Measurements from ENCODE around the gene C2CD2L. TPM values are rescaled to one million over a fixed set of nuclear protein-coding genes. Genes with fewer than 3 reads are reported as not detected.

C2CD2L gene
- total and polyA plus RNA-seq, 7 donors = 5.3 to 22.6 (median 6.0) TPM

DNA sequence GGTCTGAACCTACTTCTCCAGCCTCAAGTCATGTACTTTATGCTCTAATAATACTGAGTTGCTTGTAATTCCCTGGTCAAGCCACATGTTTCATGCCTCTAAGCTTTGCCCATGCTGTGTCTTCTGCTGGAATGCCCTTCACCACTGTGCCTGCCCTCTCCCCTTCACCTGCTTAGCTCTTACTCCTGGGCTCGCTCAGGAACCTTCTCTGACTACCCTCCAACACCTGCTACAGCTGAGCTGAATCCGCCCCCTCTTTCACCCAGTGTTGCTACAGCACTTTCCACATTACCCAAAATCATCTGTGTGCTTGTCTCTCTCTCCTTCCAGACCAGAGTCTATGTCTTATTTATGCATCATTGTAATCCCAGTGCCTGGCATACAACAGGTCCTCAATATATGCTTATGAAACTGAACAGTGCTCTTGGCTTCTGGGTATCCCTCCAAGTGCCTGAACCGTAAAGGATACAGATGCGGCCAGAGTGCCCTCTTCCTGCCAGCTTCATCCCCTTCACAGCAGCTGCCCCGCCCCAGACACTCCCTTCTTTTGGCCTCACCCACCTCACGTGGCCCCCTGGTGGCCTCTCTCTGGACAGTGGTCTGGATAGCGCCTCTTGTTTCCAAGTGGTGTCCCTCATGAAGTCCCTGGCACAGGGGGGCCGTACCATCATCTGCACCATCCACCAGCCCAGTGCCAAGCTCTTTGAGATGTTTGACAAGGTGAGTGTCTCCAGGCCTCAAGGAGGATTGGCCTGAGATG is 48.8 kb downstream of the C2CD2L start:
- no peak for DNase-seq
- H3K36me3 ChIP-seq = no peaks in the 10 kb centered on the region
- H3K4me1 ChIP-seq = no peaks in the 10 kb centered on the region
- no peaks in the 10 kb centered on the region for H3K9me3 ChIP-seq
- TF ChIP-seq EP300 (IDR thresholded peaks at IDR 0.05) (no peak), POLR2AphosphoS5 (IDR thresholded peaks at IDR 0.05) (no peak), POLR2A (IDR thresholded peaks at IDR 0.05) (no peak)
- TF ChIP-seq, protein P1, sequence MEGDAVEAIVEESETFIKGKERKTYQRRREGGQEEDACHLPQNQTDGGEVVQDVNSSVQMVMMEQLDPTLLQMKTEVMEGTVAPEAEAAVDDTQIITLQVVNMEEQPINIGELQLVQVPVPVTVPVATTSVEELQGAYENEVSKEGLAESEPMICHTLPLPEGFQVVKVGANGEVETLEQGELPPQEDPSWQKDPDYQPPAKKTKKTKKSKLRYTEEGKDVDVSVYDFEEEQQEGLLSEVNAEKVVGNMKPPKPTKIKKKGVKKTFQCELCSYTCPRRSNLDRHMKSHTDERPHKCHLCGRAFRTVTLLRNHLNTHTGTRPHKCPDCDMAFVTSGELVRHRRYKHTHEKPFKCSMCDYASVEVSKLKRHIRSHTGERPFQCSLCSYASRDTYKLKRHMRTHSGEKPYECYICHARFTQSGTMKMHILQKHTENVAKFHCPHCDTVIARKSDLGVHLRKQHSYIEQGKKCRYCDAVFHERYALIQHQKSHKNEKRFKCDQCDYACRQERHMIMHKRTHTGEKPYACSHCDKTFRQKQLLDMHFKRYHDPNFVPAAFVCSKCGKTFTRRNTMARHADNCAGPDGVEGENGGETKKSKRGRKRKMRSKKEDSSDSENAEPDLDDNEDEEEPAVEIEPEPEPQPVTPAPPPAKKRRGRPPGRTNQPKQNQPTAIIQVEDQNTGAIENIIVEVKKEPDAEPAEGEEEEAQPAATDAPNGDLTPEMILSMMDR (IDR thresholded peaks at IDR 0.05) = no peak
- no peak overlapping the region for H3K27ac ChIP-seq
- no peaks in the 10 kb centered on the region for H3K27me3 ChIP-seq
- H3K4me3 ChIP-seq = no peak overlapping the region
- WGBS, 2 donors = 28 to 45% methylated on average over 8 of the region's 8 CpGs
- intact Hi-C loops (cut with DNase I) = no loop called here

DNA sequence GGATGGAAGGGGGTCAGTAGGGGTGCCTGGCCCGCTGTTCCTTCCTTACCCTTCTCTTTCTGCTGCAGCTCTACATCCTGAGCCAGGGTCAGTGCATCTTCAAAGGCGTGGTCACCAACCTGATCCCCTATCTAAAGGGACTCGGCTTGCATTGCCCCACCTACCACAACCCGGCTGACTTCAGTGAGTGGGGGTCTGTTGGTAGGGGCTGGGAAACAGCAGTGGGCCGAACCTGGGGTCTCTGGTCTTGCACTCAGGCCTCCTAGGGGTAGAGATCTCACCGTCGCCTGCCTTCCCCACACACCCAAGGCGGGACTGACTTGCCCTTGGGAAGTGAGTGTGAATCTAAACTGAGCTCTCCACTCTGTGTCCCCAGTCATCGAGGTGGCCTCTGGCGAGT is 49.4 kb downstream of the C2CD2L start:
- no peak overlapping the region for H3K4me3 ChIP-seq
- WGBS, 2 donors = 74 to 87% methylated on average over 10 of the region's 10 CpGs
- TF ChIP-seq POLR2AphosphoS5 (IDR thresholded peaks at IDR 0.05) (no peak), EP300 (IDR thresholded peaks at IDR 0.05) (no peak)

DNA sequence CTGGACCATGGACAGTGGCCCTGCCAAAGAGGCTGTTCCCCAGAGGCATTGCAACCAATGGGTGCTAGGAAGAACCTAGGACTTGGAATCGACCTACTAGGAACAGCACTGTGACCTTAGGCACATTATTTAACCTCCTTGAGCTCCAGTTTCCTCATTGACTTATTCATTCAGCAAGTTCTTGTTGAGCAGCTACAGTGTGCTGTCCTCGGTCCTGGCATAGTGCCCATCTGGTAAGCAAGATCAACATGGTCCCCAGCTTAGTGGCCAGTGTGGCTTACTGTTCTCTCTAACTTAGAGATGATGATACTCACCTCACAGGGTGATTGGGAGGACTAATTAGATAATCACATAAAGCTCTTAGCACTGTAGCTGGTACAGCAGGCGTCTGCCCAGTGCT is 49.9 kb downstream of the C2CD2L start:
- Histone ChIP-seq H3K27me3 (no peaks in the 10 kb centered on the region), H3K9me3 (no peaks in the 10 kb centered on the region), H3K27ac (no peak overlapping the region), H3K4me3 (no peak overlapping the region), H3K4me1 (no peaks in the 10 kb centered on the region), H3K36me3 (no peaks in the 10 kb centered on the region)
- TF ChIP-seq EP300 (IDR thresholded peaks at IDR 0.05) (no peak), POLR2AphosphoS5 (IDR thresholded peaks at IDR 0.05) (no peak), POLR2A (IDR thresholded peaks at IDR 0.05) (no peak)
- TF ChIP-seq, protein P1 (IDR thresholded peaks at IDR 0.05) = no peak
- DNase-seq = no peak
- intact Hi-C loops (cut with DNase I) = no loop called here
- WGBS, 2 donors = 29 to 62% methylated on average over 3 of the region's 3 CpGs

More for the DNA sequence above, 49.4 kb downstream of the C2CD2L start:
- Histone ChIP-seq H3K36me3 (no peaks in the 10 kb centered on the region), H3K27ac (no peak overlapping the region), H3K4me1 (no peaks in the 10 kb centered on the region), H3K9me3 (no peaks in the 10 kb centered on the region), H3K27me3 (no peaks in the 10 kb centered on the region)
- no peak for DNase-seq
- intact Hi-C loops (cut with DNase I) = no loop called here

DNA sequence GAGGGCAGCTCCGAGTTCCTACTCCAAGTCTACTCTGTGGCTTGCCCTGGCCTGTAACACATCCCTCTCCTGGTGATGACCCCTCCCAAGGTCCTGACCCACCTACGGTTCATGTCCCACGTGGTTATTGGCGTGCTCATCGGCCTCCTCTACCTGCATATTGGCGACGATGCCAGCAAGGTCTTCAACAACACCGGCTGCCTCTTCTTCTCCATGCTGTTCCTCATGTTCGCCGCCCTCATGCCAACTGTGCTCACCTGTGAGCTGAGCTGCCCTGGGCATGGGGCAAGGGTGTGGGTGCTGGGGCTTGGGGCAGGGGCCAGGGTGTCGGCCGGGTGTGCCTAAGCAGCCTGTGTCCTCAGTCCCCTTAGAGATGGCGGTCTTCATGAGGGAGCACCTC is 51.3 kb downstream of the C2CD2L start:
- intact Hi-C loops (cut with DNase I) = no loop called here
- 92 to 93% methylated on average over 13 of the region's 13 CpGs for WGBS, 2 donors
- Histone ChIP-seq H3K36me3 (no peaks in the 10 kb centered on the region), H3K4me1 (no peaks in the 10 kb centered on the region), H3K4me3 (no peak overlapping the region), H3K9me3 (no peaks in the 10 kb centered on the region), H3K27ac (no peak overlapping the region), H3K27me3 (no peaks in the 10 kb centered on the region)
- no peak for DNase-seq
- TF ChIP-seq, protein P1 (IDR thresholded peaks at IDR 0.05) = no peak
- TF ChIP-seq POLR2AphosphoS5 (IDR thresholded peaks at IDR 0.05) = no peak
- TF ChIP-seq EP300 (IDR thresholded peaks at IDR 0.05) = no peak
- TF ChIP-seq POLR2A (IDR thresholded peaks at IDR 0.05) = no peak

DNA sequence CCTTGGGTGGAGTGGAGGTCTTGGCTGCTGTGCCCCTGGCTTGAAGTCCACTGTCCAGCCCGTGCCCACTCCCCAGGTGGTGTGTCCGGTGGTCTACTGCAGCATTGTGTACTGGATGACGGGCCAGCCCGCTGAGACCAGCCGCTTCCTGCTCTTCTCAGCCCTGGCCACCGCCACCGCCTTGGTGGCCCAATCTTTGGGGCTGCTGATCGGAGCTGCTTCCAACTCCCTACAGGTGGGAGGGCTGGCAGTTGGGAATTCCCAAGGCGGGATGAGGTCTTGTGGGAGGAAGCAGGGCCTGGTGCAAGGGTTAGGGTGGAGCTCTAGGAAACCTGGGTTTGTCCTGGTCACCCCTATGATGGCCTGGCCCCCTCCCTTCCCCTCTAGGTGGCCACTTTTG is 53.0 kb downstream of the C2CD2L start:
- no peak overlapping the region for H3K4me3 ChIP-seq
- no peak overlapping the region for H3K27ac ChIP-seq
- H3K9me3 ChIP-seq = no peaks in the 10 kb centered on the region
- TF ChIP-seq POLR2AphosphoS5 (IDR thresholded peaks at IDR 0.05) = no peak
- TF ChIP-seq EP300 (IDR thresholded peaks at IDR 0.05) = no peak
- TF ChIP-seq POLR2A (IDR thresholded peaks at IDR 0.05) = no peak
- TF ChIP-seq, protein P1 (IDR thresholded peaks at IDR 0.05) = no peak
- intact Hi-C loops (cut with DNase I) = no loop called here
- WGBS, 2 donors = 93 to 94% methylated on average over 9 of the region's 9 CpGs
- H3K4me1 ChIP-seq = no peaks in the 10 kb centered on the region
- DNase-seq = no peak
- H3K27me3 ChIP-seq = no peaks in the 10 kb centered on the region
- H3K36me3 ChIP-seq = no peaks in the 10 kb centered on the region
